SU-DHL-6 (cell line): Measurements from ENCODE around the gene ZNHIT2.

Experiments
- CTCF ChIP-seq: fragments of 200-600 bp; sonication (generic); IDR thresholded peaks from one replicate; pipeline ENCODE4 v1.5.1; 2017; ENCODE audit warnings: antibody characterized with exemption, mild to moderate bottlenecking, low read length, moderate library complexity; ENCODE audit not compliant: insufficient read depth, poor library complexity, severe bottlenecking
- EZH2phosphoT487 ChIP-seq: fragments of 200-600 bp; sonication (generic), shearing (Covaris generic); conservative IDR thresholded peaks from 2 replicates; pipeline ENCODE4 v1.6.1; 2018; ENCODE audit warnings: mild to moderate bottlenecking, antibody characterized with exemption, low read length, moderate library complexity, mixed read lengths

GRCh38 chr11:65071907-65072630, 45.4 kb downstream of the ZNHIT2 start:
- TF ChIP-seq CTCF (no peak), EZH2phosphoT487 (no peak)
